Measurements from ENCODE around the gene PODXL.

DNA sequence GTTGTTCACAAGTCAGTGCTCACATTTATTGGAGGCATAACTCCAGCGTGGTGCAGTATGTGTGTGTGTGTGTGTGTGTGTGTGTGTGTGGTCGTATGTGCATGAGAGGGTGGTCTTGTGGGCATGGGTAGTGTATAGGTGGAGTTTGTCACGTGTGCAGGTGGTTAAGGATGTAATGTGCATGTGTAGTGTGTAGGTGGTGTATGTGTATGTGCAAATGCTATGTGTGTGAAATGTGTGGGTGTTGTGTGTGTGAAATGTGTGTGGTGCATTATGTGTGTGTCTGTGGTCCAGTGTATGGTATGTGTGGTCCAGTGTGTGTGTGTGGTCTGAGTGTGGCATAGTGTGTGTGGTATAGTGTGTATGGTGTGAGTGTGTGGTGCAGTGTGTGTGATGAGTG is 30.3 kb upstream of the PODXL start:
- TF ChIP-seq EP300 (IDR thresholded peaks at IDR 0.05) = no peak
- TF ChIP-seq, protein P1, sequence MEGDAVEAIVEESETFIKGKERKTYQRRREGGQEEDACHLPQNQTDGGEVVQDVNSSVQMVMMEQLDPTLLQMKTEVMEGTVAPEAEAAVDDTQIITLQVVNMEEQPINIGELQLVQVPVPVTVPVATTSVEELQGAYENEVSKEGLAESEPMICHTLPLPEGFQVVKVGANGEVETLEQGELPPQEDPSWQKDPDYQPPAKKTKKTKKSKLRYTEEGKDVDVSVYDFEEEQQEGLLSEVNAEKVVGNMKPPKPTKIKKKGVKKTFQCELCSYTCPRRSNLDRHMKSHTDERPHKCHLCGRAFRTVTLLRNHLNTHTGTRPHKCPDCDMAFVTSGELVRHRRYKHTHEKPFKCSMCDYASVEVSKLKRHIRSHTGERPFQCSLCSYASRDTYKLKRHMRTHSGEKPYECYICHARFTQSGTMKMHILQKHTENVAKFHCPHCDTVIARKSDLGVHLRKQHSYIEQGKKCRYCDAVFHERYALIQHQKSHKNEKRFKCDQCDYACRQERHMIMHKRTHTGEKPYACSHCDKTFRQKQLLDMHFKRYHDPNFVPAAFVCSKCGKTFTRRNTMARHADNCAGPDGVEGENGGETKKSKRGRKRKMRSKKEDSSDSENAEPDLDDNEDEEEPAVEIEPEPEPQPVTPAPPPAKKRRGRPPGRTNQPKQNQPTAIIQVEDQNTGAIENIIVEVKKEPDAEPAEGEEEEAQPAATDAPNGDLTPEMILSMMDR (IDR thresholded peaks at IDR 0.05) = no peak
- no peak for TF ChIP-seq POLR2AphosphoS5 (IDR thresholded peaks at IDR 0.05)

Measured in esophagus muscularis mucosa (tissue), 4 donors.